HL-60 (cell line): ENCODE results near the gene TENM4.

ENCODE experiments used
- DNase-seq, 2 experiments: peaks; one replicate each; pipeline ENCODE4 v3.0.0-alpha.2; 2010 to 2020; ENCODE audit warnings: low read depth in 1 of 2, low spot score in 1 of 2
- H3K27ac ChIP-seq: fragments of 250-450 bp; sonication (Bioruptor Pico); replicated peaks from 2 replicates; pipeline ENCODE4 v1.5.1; 2020; ENCODE audit warnings: mild to moderate bottlenecking, moderate library complexity
- H3K27me3 ChIP-seq: fragments of 250-450 bp; sonication (Bioruptor Pico); 2 replicates; pipeline ENCODE4 v1.5.1; 2021; ENCODE audit warnings: mild to moderate bottlenecking, moderate library complexity; ENCODE audit not compliant: insufficient read depth, poor library complexity, severe bottlenecking
- H3K4me3 ChIP-seq: replicated peaks from 2 replicates; pipeline ENCODE4 v1.5.1; 2011; ENCODE audit warnings: mild to moderate bottlenecking, control low read depth, low read length; ENCODE audit not compliant: insufficient read depth
- CTCF ChIP-seq: IDR thresholded peaks from one replicate; pipeline ENCODE4 v1.5.1; 2011; ENCODE audit warnings: low read length, control low read depth, inconsistent platforms; ENCODE audit not compliant: insufficient read depth
- GABPA ChIP-seq: IDR thresholded peaks from 2 replicates; pipeline ENCODE4 v1.6.1; 2012; ENCODE audit warnings: low read depth
- POLR2AphosphoS5 ChIP-seq: IDR thresholded peaks from 2 replicates; pipeline ENCODE4 v1.6.1; 2012; ENCODE audit warnings: low read depth
- REST ChIP-seq: IDR thresholded peaks from 2 replicates; pipeline ENCODE4 v1.6.1; 2012; ENCODE audit warnings: low read depth; ENCODE audit not compliant: insufficient replicate concordance
- SPI1 ChIP-seq: IDR thresholded peaks from 2 replicates; pipeline ENCODE4 v1.6.1; 2012; ENCODE audit warnings: low read depth, mild to moderate bottlenecking, borderline replicate concordance

TENM4 gene

GRCh38 chr11:79237091-79237490, 203.7 kb downstream of the TENM4 start:
- DNase-seq: no peak
- H3K4me3 ChIP-seq: no peak overlapping the region
- no peaks in the 10 kb centered on the region for H3K27me3 ChIP-seq
- TF ChIP-seq POLR2AphosphoS5: no peak
- no peak for TF ChIP-seq REST
- TF ChIP-seq SPI1: no peak
- no peak for TF ChIP-seq GABPA
- no peak for TF ChIP-seq CTCF
- H3K27ac ChIP-seq: no peak overlapping the region

GRCh38 chr11:79236541-79236971, 204.3 kb downstream of the TENM4 start:
- Histone ChIP-seq H3K4me3 (no peak overlapping the region), H3K27ac (no peak overlapping the region), H3K27me3 (no peaks in the 10 kb centered on the region)
- DNase-seq: no peak
- TF ChIP-seq POLR2AphosphoS5: no peak
- TF ChIP-seq CTCF: no peak
- TF ChIP-seq SPI1: no peak

GRCh38 chr11:79235696-79236095, 205.1 kb downstream of the TENM4 start:
- no peaks in the 10 kb centered on the region for H3K27me3 ChIP-seq
- DNase-seq: no peak
- TF ChIP-seq CTCF (no peak), POLR2AphosphoS5 (no peak), SPI1 (no peak), GABPA (no peak), REST (no peak)
- H3K4me3 ChIP-seq: no peak overlapping the region
- H3K27ac ChIP-seq: no peak overlapping the region

DNA sequence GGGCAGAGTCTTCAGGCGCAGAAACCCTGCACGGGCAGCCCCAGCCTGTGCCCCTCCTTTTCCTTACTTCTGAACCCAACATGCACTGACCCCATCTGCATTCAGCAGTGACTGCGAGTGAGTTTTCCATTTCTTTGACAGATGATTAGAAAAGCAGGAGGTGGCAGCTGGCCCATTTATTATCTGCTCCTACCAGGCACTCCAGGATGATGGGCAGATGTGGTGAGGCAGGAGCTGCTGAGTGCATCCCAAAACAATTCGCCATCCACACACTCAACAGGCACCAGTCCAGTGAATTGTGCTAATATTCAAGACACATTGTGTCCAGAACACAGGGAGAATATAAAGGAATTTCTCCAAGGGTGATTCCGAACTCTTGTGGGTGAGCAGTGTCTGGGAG, 208.5 kb downstream of the TENM4 start:
- Histone ChIP-seq H3K27me3 (no peaks in the 10 kb centered on the region), H3K27ac (no peak overlapping the region), H3K4me3 (no peak overlapping the region)
- TF ChIP-seq GABPA: no peak
- TF ChIP-seq SPI1: no peak
- TF ChIP-seq POLR2AphosphoS5: no peak
- no peak for TF ChIP-seq REST
- no peak for TF ChIP-seq CTCF
- no peak for DNase-seq
